Liver (tissue), 3 donors: ENCODE results near the gene TACC3.

Source experiments
- ATF3 ChIP-seq: IDR thresholded peaks from 2 replicates; pipeline ENCODE4 v1.6.1; 2016; ENCODE audit warnings: antibody characterized with exemption
- CTCF ChIP-seq: fragments of 150-350 bp; IDR thresholded peaks from 2 replicates; pipeline ENCODE4 v1.5.1; 2017; ENCODE audit warnings: improper control_type of control experiment, low read depth, low read length; ENCODE audit not compliant: missing input control
- EGR1 ChIP-seq, 2 donors: IDR thresholded peaks; 2 replicates each; pipeline ENCODE4 v1.6.1; 2016 to 2018; ENCODE audit warnings: antibody characterized with exemption in 2 of 2, low read depth in 2 of 2
- GABPA ChIP-seq, 2 donors: IDR thresholded peaks in 1 of 2; conservative IDR thresholded peaks in 1 of 2; 2 replicates each; pipeline ENCODE4 v1.6.1; 2016; ENCODE audit warnings: antibody characterized with exemption in 2 of 2, mild to moderate bottlenecking in 1 of 2, moderate library complexity in 1 of 2
- JUND ChIP-seq, 2 donors: IDR thresholded peaks; 2 replicates each; pipeline ENCODE4 v1.6.1; 2016; ENCODE audit warnings: antibody characterized with exemption in 2 of 2
- MAX ChIP-seq: IDR thresholded peaks from 2 replicates; pipeline ENCODE4 v1.6.1; 2016; ENCODE audit warnings: antibody characterized with exemption
- RAD21 ChIP-seq, 2 donors: IDR thresholded peaks; 2 replicates each; pipeline ENCODE4 v1.6.1; 2016; ENCODE audit warnings: antibody characterized with exemption in 2 of 2, mild to moderate bottlenecking in 2 of 2
- SP1 ChIP-seq: IDR thresholded peaks from 2 replicates; pipeline ENCODE4 v1.6.1; 2018; ENCODE audit warnings: antibody characterized with exemption, mild to moderate bottlenecking
- TAF1 ChIP-seq: conservative IDR thresholded peaks from 2 replicates; pipeline ENCODE4 v1.6.1; 2016; ENCODE audit warnings: antibody characterized with exemption, mild to moderate bottlenecking
- YY1 ChIP-seq: IDR thresholded peaks from 2 replicates; pipeline ENCODE4 v1.6.1; 2016; ENCODE audit warnings: antibody characterized with exemption, mild to moderate bottlenecking
- TF ChIP-seq, protein P1 (sequence below): IDR thresholded peaks from 2 replicates; pipeline ENCODE4 v1.6.1; 2016; ENCODE audit warnings: antibody characterized with exemption
- TF ChIP-seq, protein P2 (sequence below): IDR thresholded peaks from 2 replicates; pipeline ENCODE4 v1.6.1; 2016; ENCODE audit warnings: antibody characterized with exemption, mild to moderate bottlenecking
- donor health status: healthy.
- donor health status: healthy.

GRCh38 chr4:1706358-1706757, 15.0 kb upstream of the TACC3 start:
- TF ChIP-seq CTCF (no peak), EGR1 (IDR thresholded peaks at IDR 0.05; ENCODE audit: low read depth in 2 of 2) (no peak), ATF3 (no peak), YY1 (no peak), MAX (no peak), JUND (IDR thresholded peaks at IDR 0.05) (no peak), SP1 (no peak), TAF1 (no peak), RAD21 (IDR thresholded peaks at IDR 0.05) (no peak), GABPA (IDR thresholded peaks at IDR 0.05 in 1 of 2, conservative IDR thresholded peaks at IDR 0.05 in 1 of 2) (no peak)
- TF ChIP-seq, protein P1, sequence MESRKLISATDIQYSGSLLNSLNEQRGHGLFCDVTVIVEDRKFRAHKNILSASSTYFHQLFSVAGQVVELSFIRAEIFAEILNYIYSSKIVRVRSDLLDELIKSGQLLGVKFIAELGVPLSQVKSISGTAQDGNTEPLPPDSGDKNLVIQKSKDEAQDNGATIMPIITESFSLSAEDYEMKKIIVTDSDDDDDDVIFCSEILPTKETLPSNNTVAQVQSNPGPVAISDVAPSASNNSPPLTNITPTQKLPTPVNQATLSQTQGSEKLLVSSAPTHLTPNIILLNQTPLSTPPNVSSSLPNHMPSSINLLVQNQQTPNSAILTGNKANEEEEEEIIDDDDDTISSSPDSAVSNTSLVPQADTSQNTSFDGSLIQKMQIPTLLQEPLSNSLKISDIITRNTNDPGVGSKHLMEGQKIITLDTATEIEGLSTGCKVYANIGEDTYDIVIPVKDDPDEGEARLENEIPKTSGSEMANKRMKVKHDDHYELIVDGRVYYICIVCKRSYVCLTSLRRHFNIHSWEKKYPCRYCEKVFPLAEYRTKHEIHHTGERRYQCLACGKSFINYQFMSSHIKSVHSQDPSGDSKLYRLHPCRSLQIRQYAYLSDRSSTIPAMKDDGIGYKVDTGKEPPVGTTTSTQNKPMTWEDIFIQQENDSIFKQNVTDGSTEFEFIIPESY, result no peak
- TF ChIP-seq, protein P2, sequence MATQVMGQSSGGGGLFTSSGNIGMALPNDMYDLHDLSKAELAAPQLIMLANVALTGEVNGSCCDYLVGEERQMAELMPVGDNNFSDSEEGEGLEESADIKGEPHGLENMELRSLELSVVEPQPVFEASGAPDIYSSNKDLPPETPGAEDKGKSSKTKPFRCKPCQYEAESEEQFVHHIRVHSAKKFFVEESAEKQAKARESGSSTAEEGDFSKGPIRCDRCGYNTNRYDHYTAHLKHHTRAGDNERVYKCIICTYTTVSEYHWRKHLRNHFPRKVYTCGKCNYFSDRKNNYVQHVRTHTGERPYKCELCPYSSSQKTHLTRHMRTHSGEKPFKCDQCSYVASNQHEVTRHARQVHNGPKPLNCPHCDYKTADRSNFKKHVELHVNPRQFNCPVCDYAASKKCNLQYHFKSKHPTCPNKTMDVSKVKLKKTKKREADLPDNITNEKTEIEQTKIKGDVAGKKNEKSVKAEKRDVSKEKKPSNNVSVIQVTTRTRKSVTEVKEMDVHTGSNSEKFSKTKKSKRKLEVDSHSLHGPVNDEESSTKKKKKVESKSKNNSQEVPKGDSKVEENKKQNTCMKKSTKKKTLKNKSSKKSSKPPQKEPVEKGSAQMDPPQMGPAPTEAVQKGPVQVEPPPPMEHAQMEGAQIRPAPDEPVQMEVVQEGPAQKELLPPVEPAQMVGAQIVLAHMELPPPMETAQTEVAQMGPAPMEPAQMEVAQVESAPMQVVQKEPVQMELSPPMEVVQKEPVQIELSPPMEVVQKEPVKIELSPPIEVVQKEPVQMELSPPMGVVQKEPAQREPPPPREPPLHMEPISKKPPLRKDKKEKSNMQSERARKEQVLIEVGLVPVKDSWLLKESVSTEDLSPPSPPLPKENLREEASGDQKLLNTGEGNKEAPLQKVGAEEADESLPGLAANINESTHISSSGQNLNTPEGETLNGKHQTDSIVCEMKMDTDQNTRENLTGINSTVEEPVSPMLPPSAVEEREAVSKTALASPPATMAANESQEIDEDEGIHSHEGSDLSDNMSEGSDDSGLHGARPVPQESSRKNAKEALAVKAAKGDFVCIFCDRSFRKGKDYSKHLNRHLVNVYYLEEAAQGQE, result no peak
